KMS-11 (cell line): ENCODE measurements around the gene PRND.

Source experiments
- H2AFZ ChIP-seq: fragments of 200-600 bp; sonication (generic); 2 replicates; pipeline ENCODE4 v1.6.1; 2016; ENCODE audit warnings: antibody characterized with exemption, mixed run types, low read depth
- H3K27ac ChIP-seq: fragments of 200-600 bp; sonication (generic); 2 replicates; pipeline ENCODE4 v1.6.1; 2016; ENCODE audit warnings: mild to moderate bottlenecking, mixed run types
- H3K27me3 ChIP-seq: fragments of 200-600 bp; sonication (generic); 2 replicates; pipeline ENCODE4 v1.6.1; 2017; ENCODE audit warnings: mild to moderate bottlenecking, low read depth, mixed run types, moderate library complexity; ENCODE audit not compliant: insufficient read depth
- H3K36me3 ChIP-seq: fragments of 200-600 bp; sonication (generic); 2 replicates; pipeline ENCODE4 v1.6.1; 2017; ENCODE audit warnings: mild to moderate bottlenecking, mixed run types; ENCODE audit not compliant: insufficient read depth
- H3K4me1 ChIP-seq: fragments of 200-600 bp; sonication (generic); 2 replicates; pipeline ENCODE4 v1.6.1; 2016; ENCODE audit warnings: mild to moderate bottlenecking, low read depth, mixed run types; ENCODE audit not compliant: poor library complexity, severe bottlenecking
- H3K4me2 ChIP-seq: fragments of 200-600 bp; sonication (generic); 2 replicates; pipeline ENCODE4 v1.7.0; 2016; ENCODE audit warnings: mild to moderate bottlenecking, mixed run types
- H3K4me3 ChIP-seq: fragments of 200-600 bp; sonication (generic); IDR thresholded peaks from 2 replicates; pipeline ENCODE4 v1.6.1; 2017; ENCODE audit warnings: low read depth, low read length, mixed read lengths; ENCODE audit not compliant: insufficient read depth
- H3K79me2 ChIP-seq: fragments of 200-600 bp; sonication (generic); 2 replicates; pipeline ENCODE4 v1.6.1; 2016; ENCODE audit warnings: low read depth, mixed run types; ENCODE audit not compliant: insufficient read depth
- H3K9ac ChIP-seq: fragments of 200-600 bp; sonication (generic); 2 replicates; pipeline ENCODE4 v1.6.1; 2016; ENCODE audit warnings: mild to moderate bottlenecking, mixed run types
- H4K20me1 ChIP-seq: fragments of 200-600 bp; sonication (generic); 2 replicates; pipeline ENCODE4 v1.6.1; 2016; ENCODE audit warnings: mild to moderate bottlenecking, mixed run types; ENCODE audit not compliant: insufficient read depth
- TF ChIP-seq, protein P1 (sequence below): fragments of 200-600 bp; sonication (generic); conservative IDR thresholded peaks from 2 replicates; pipeline ENCODE4 v1.6.1; 2017; ENCODE audit warnings: low read depth, mild to moderate bottlenecking, antibody characterized with exemption, low read length, moderate library complexity, mixed read lengths

The PRND gene

DNA sequence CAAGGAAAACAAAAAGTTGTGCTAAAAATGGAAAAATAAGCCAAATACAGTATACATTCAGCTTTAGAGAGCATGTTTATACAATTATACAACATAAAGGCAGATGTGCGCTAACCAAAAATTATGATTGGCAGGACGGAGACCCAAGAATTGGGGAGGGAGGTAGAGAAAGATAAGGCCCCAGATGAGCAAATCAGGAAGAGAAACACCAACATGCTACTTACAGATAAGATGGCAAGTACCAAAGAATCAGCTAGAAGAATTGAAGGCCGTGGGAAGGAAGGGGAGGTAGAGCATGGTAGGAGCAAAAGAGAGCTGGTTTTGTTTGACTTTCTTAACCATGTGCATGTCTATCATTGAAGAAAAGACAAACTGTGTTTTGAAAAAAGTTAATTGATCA lies 45.4 kb downstream of the PRND start:
- Histone ChIP-seq H3K79me2 (no peaks in the 10 kb centered on the region), H3K4me2 (no peak overlapping the region), H2AFZ (no peak overlapping the region), H3K9ac (no peak overlapping the region), H3K27ac (no peak overlapping the region), H4K20me1 (no peaks in the 10 kb centered on the region), H3K4me3 (no peak overlapping the region), H3K4me1 (no peaks in the 10 kb centered on the region), H3K36me3 (no peaks in the 10 kb centered on the region), H3K27me3 (no peaks in the 10 kb centered on the region)
- TF ChIP-seq, protein P1, sequence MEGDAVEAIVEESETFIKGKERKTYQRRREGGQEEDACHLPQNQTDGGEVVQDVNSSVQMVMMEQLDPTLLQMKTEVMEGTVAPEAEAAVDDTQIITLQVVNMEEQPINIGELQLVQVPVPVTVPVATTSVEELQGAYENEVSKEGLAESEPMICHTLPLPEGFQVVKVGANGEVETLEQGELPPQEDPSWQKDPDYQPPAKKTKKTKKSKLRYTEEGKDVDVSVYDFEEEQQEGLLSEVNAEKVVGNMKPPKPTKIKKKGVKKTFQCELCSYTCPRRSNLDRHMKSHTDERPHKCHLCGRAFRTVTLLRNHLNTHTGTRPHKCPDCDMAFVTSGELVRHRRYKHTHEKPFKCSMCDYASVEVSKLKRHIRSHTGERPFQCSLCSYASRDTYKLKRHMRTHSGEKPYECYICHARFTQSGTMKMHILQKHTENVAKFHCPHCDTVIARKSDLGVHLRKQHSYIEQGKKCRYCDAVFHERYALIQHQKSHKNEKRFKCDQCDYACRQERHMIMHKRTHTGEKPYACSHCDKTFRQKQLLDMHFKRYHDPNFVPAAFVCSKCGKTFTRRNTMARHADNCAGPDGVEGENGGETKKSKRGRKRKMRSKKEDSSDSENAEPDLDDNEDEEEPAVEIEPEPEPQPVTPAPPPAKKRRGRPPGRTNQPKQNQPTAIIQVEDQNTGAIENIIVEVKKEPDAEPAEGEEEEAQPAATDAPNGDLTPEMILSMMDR = no peak

DNA sequence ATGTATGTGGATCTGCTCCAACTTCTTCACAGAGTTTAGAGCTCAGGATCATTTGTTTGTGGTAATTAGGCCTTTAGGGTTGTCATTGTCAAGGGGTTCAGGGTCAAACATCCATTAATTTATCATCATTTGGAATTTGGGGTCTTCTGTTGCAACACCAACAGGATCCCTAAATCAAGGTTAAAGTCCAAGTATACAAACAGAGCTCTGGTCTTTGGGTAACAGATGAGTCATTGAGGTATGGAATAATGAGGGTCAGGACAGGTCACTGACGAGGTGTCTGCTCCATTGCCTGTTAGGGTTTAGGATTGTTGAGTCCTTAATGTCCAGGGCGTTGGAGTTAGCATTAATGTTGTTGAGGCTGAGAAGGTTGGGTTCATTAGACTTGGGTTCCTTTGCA lies 47.6 kb downstream of the PRND start:
- TF ChIP-seq, protein P1 = no peak
- H2AFZ ChIP-seq = no peak overlapping the region

DNA sequence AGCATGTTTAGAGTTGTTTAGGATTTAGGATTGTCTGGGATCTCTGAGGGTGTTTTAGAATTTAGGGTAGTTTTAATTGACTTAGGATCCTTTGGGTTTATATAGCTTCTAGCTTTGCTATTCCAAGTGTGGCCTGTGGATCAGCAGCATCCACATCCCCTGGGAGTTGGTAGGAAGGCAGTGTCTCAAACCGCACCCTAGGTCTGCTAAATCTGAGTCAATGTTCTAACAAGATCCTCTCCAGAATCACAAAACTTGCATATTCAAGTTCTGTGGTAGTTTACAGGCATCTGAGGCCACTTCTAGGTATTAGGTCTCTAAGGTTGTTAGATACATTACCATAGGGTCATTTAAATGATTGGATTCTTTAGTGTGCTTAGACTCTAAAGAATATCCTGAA lies 48.3 kb downstream of the PRND start:
- no peak overlapping the region for H3K4me3 ChIP-seq
- H3K79me2 ChIP-seq = no peaks in the 10 kb centered on the region
- H3K9ac ChIP-seq = no peak overlapping the region
- TF ChIP-seq, protein P1 = no peak
- H3K4me2 ChIP-seq = no peak overlapping the region
- no peaks in the 10 kb centered on the region for H4K20me1 ChIP-seq
- H3K27me3 ChIP-seq = no peaks in the 10 kb centered on the region
- H2AFZ ChIP-seq = no peak overlapping the region
- no peak overlapping the region for H3K27ac ChIP-seq
- H3K4me1 ChIP-seq = no peaks in the 10 kb centered on the region
- no peaks in the 10 kb centered on the region for H3K36me3 ChIP-seq

More for the DNA sequence above, 47.6 kb downstream of the PRND start:
- Histone ChIP-seq H3K36me3 (no peaks in the 10 kb centered on the region), H3K27me3 (no peaks in the 10 kb centered on the region), H3K27ac (no peak overlapping the region), H3K79me2 (no peaks in the 10 kb centered on the region), H3K9ac (no peak overlapping the region), H3K4me1 (no peaks in the 10 kb centered on the region), H3K4me3 (no peak overlapping the region), H3K4me2 (no peak overlapping the region), H4K20me1 (no peaks in the 10 kb centered on the region)

DNA sequence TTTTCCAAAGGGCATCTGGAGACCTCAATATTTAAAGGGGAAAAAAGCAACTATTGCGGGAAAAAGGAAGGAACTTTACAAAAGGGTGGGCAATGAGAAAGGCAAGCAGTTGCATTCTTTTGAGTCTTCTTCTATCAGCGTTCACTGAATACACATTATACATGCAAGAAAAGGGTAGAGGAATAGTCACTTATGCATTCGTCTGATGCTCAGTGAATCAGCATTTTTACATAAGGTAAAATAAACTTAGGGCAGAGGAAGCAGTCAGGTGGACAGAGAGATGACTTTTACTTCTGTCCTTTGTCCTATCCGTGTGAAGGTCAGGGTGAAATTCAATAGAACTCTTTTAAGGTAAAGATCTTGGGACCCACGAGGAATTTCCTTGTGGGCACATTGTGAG lies 49.3 kb downstream of the PRND start:
- Histone ChIP-seq H3K27me3 (no peaks in the 10 kb centered on the region), H3K36me3 (no peaks in the 10 kb centered on the region), H3K79me2 (no peaks in the 10 kb centered on the region), H3K4me1 (no peaks in the 10 kb centered on the region), H3K4me2 (no peak overlapping the region), H2AFZ (no peak overlapping the region), H3K4me3 (no peak overlapping the region), H4K20me1 (no peaks in the 10 kb centered on the region), H3K27ac (no peak overlapping the region), H3K9ac (no peak overlapping the region)
- TF ChIP-seq, protein P1 = no peak
